ENCODE data around the gene UBR3.

The UBR3 gene

GRCh38 chr2:170063456-170064235 is 236.4 kb downstream of the UBR3 start:
- no peak for DNase-seq

GRCh38 chr2:170070778-170071177 is 243.5 kb downstream of the UBR3 start:
- no peak for DNase-seq

GRCh38 chr2:170073288-170073687 is 246.0 kb downstream of the UBR3 start:
- no peak for DNase-seq

- DNase-seq = no peak
Observed at GRCh38 chr2:170076189-170076588, 248.9 kb downstream of the UBR3 start.

GRCh38 chr2:170077830-170078569 is 250.7 kb downstream of the UBR3 start:
- no peak for DNase-seq

- no peak for DNase-seq
Observed at GRCh38 chr2:170084820-170085491, 257.7 kb downstream of the UBR3 start.

GRCh38 chr2:170086117-170086688 is 258.9 kb downstream of the UBR3 start:
- no peak for DNase-seq

GRCh38 chr2:170086751-170087412 is 259.6 kb downstream of the UBR3 start:
- no peak for DNase-seq

GRCh38 chr2:170087413-170087793 is 260.1 kb downstream of the UBR3 start:
- no peak for DNase-seq

GRCh38 chr2:170088776-170089175 is 261.5 kb downstream of the UBR3 start:
- no peak for DNase-seq

- no peak for DNase-seq
Observed at GRCh38 chr2:170090229-170090628, 263.0 kb downstream of the UBR3 start.

- no peak for DNase-seq
Observed at GRCh38 chr2:170091436-170091835, 264.2 kb downstream of the UBR3 start.

GRCh38 chr2:170092436-170093060 is 265.3 kb downstream of the UBR3 start:
- DNase-seq = no peak

GRCh38 chr2:170095380-170095779 is 268.1 kb downstream of the UBR3 start:
- no peak for DNase-seq

- DNase-seq = no peak
Observed at GRCh38 chr2:170098626-170099312, 271.5 kb downstream of the UBR3 start.

- DNase-seq = no peak
Observed at GRCh38 chr2:170101789-170102188, 274.5 kb downstream of the UBR3 start.

GRCh38 chr2:170106102-170106840 is 279.0 kb downstream of the UBR3 start:
- no peak for DNase-seq

- no peak for DNase-seq
Observed at GRCh38 chr2:170113168-170113894, 286.1 kb downstream of the UBR3 start.

GRCh38 chr2:170115501-170116229 is 288.4 kb downstream of the UBR3 start:
- no peak for DNase-seq

- DNase-seq = no peak
Observed at GRCh38 chr2:170118641-170119040, 291.4 kb downstream of the UBR3 start.
